Mucosa of descending colon (tissue), 3 donors: ENCODE data around the gene CEP63. TPM values are rescaled to one million over a fixed set of nuclear protein-coding genes. Genes with fewer than 3 reads are reported as not detected.

Experiments used
- ATAC-seq: fragments of 200-7000 bp; cut with Tn5 transposase; one replicate; pipeline ENCODE4 v1.9.1; 2020; ENCODE audit warnings: mild to moderate bottlenecking, moderate library complexity
- DNase-seq, 3 donors: peaks; one replicate each; pipeline ENCODE4 v3.0.0-alpha.2; 2020
- H3K36me3 ChIP-seq: fragments of 200-600 bp; one replicate; pipeline ENCODE4 v1.8.0; 2021; ENCODE audit warnings: low read depth, mild to moderate bottlenecking
- H3K4me1 ChIP-seq: fragments of 200-600 bp; one replicate; pipeline ENCODE4 v1.8.0; 2021; ENCODE audit warnings: low read depth, mild to moderate bottlenecking
- H3K4me3 ChIP-seq: fragments of 200-600 bp; one replicate; pipeline ENCODE4 v1.8.0; 2021; ENCODE audit warnings: mild to moderate bottlenecking
- H3K9me3 ChIP-seq: fragments of 200-600 bp; one replicate; pipeline ENCODE4 v1.8.0; 2021; ENCODE audit warnings: mild to moderate bottlenecking
- intact Hi-C, 2 donors: fragments of 100-400 bp; cut with DNase I in 1 of 2; cut with micrococcal nuclease in 1 of 2; formaldehyde crosslinking; loops; one replicate each; pipeline versions ENCODE4 v1.11.0 to v1.11.1; 2022; cut with DNase I, micrococcal nuclease
- total RNA-seq, 3 donors: library from RNA; stranded (reverse); fragmentation: NEBNext Ultra II Directional in 2 of 3; extraction: Animal tissue kit (Norgen Biotek cat#: 25700) in 2 of 3; gene quantifications; one replicate each; pipeline versions ENCODE4 v1.2.1 to v1.2.4, GENCODE V29; 2021 to 2023
- TF ChIP-seq, protein P1 (sequence below): fragments of 200-600 bp; IDR thresholded peaks from one replicate; pipeline ENCODE4 v1.8.0; 2022; ENCODE audit warnings: antibody characterized with exemption, mild to moderate bottlenecking
- donor health status: DM: no; HTN: no; CAD: no; lungs with moderate emphysema.
- donor health status: DM: no; HTN: no; CAD: no.
- donor health status: DM: no; HTN: yes; CAD: no.

The CEP63 gene
- total RNA-seq, 3 donors from 2014 or later = 19.8 to 34.2 (median 19.8) TPM

DNA sequence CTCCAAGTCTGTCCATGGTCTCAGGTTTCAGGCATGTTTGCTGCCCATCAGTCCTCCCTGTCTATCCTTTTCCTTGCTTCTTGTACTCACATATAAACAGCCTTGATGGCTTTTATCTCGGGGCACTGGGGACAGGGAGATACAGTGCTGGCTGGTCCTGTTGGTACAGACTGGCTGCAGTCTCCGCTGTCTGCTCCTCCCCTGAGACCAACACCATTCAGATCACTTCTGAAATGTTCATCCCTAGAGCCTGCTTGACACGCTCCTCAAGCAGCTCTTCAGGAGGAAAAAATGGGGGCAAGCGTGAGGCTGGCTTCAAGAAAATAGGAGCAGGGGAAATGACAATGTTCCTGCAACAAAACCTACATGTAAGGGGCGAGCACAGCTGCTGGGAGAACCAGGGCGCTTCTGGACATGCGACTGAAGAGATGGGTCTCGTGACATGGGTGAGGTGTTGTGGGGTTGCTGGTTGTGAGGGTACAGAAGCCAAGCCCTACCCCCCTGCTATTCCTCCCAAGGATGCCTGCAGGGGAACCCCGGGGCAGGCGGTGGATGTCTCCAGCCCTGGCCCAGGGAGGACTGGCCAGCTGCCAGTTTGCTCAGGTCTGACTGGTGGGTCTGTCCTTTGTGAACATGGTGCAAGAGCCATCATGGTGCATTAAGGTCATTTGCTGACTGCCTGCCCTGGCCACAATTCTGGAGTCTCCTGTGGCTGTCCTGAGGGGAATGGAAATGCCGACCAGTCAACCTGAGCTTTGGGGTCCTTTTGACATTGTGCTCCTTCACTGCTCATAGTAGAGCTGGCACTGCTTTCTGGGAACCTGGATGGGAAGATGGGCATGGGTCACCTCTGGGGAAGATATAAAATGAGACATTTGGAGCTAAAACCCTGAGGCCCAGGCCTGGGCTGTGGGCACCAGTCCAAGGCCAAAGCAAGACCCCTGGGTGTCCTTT, 124.9 kb downstream of the CEP63 start:
- DNase-seq (no peak), ATAC-seq (no peak)
- H3K36me3 ChIP-seq = no peaks in the 10 kb centered on the region
- TF ChIP-seq, protein P1, sequence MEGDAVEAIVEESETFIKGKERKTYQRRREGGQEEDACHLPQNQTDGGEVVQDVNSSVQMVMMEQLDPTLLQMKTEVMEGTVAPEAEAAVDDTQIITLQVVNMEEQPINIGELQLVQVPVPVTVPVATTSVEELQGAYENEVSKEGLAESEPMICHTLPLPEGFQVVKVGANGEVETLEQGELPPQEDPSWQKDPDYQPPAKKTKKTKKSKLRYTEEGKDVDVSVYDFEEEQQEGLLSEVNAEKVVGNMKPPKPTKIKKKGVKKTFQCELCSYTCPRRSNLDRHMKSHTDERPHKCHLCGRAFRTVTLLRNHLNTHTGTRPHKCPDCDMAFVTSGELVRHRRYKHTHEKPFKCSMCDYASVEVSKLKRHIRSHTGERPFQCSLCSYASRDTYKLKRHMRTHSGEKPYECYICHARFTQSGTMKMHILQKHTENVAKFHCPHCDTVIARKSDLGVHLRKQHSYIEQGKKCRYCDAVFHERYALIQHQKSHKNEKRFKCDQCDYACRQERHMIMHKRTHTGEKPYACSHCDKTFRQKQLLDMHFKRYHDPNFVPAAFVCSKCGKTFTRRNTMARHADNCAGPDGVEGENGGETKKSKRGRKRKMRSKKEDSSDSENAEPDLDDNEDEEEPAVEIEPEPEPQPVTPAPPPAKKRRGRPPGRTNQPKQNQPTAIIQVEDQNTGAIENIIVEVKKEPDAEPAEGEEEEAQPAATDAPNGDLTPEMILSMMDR = no peak
- intact Hi-C loops = no loop called here
- H3K4me3 ChIP-seq = no peak overlapping the region
- no peaks in the 10 kb centered on the region for H3K4me1 ChIP-seq
- H3K9me3 ChIP-seq = no peaks in the 10 kb centered on the region

DNA sequence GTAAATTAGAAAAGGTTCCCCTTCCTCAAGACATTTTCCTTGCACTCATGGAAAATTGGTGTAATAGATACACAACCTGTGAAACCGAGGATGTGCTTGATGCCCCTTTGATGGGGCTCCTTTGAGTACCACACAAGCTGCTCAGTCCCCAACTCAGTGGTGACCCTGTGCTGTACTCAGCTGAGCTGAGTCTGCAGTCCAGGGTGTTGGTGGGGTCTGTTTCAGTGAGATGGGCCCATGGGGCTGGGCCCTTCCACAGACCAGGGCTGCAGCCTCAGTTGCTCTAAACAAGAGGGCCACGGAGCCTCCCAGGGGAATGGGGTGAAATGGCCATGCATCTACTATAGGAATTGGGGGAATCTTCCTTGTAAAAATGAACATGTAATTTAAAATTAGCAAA, 125.7 kb downstream of the CEP63 start:
- TF ChIP-seq, protein P1 = no peak
- Histone ChIP-seq H3K4me1 (no peaks in the 10 kb centered on the region), H3K4me3 (no peak overlapping the region), H3K9me3 (no peaks in the 10 kb centered on the region), H3K36me3 (no peaks in the 10 kb centered on the region)
- intact Hi-C loops = no loop called here
- no peak for ATAC-seq
- DNase-seq = no peak

DNA sequence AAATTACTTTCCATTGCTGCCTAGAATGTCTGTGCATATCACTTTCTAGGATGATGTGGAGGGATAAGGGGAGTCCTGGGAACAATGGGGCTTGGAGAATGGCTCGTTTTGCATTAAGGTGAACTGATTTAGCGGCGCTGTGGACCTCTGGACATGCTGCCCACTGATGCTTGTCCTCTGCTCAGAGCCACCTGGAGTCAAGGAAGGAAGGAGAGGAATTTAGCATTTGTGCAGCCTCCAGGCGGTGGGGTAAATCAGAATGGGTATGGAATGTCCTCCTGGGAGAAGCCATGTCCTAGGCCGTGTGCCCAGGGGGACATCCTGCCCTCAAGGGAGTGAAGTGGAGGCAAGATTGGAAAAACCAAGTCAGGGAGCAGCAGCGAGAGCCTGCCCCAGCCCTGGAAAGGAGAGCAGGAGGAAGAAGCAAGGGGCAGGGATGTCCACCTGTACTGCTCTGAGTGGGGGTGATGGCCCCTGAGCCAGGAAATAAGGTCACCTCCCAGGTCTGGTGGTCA, 127.2 kb downstream of the CEP63 start:
- no peak for DNase-seq
- no peak for ATAC-seq
- TF ChIP-seq, protein P1 = no peak
- H3K4me3 ChIP-seq = no peak overlapping the region
- H3K36me3 ChIP-seq = no peaks in the 10 kb centered on the region
- intact Hi-C loops = no loop called here
- H3K9me3 ChIP-seq = no peaks in the 10 kb centered on the region
- no peaks in the 10 kb centered on the region for H3K4me1 ChIP-seq

DNA sequence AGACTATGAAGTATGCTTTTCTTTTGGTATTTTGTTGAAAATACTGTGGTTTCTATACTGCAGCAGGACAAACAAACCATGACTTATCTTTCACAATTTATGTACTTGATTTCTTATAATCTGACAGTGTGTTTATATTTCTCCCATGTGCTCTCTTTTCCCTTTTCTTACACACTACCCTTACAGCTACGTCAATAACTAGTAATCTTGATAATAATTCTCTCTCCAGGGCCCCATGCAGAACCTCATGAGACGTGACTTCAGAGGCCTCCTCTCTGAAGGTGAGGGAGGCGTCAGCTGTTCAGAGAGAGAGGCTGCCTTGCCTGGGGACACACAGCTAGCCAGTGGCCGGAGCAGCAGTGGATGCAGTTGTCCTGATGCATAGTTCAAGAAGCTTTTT, 129.1 kb downstream of the CEP63 start:
- ATAC-seq (no peak), DNase-seq (no peak)
- Histone ChIP-seq H3K4me3 (no peak overlapping the region), H3K9me3 (no peaks in the 10 kb centered on the region), H3K4me1 (no peaks in the 10 kb centered on the region), H3K36me3 (no peaks in the 10 kb centered on the region)
- TF ChIP-seq, protein P1 = no peak
- intact Hi-C loops = no loop called here

DNA sequence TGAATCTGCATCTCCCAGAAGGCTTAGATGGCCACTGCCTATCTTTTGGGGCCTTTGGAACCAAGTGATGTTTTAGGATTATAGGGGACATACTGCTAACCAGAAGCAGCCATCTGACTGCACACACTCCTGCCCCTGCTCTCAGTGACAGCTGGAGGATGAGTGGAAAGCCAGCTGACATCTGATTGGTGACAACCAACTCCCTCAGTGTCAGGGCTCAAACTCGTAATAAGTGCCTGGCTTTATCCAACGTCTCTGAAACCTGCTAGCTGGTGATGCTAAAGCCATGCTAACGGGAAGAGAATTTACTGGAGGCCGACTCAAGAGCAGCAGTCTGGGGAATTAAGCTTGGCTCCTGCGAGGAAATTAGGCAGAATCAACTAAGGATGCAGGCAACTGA, 129.9 kb downstream of the CEP63 start:
- Histone ChIP-seq H3K4me3 (no peak overlapping the region), H3K4me1 (no peaks in the 10 kb centered on the region), H3K36me3 (no peaks in the 10 kb centered on the region), H3K9me3 (no peaks in the 10 kb centered on the region)
- DNase-seq (no peak), ATAC-seq (no peak)
- intact Hi-C loops = no loop called here
- TF ChIP-seq, protein P1 = no peak
